ENCODE data around the gene HSPBP1. TPM values are rescaled to one million over a fixed set of nuclear protein-coding genes. Genes with fewer than 3 reads are reported as not detected.
A peak's percentile ranks its signal among the peaks of the same experiment; 100 is the strongest.

The HSPBP1 gene
- total RNA-seq, 4 donors from 2014 or later = 28.5 to 44.0 (median 32.2) TPM

DNA sequence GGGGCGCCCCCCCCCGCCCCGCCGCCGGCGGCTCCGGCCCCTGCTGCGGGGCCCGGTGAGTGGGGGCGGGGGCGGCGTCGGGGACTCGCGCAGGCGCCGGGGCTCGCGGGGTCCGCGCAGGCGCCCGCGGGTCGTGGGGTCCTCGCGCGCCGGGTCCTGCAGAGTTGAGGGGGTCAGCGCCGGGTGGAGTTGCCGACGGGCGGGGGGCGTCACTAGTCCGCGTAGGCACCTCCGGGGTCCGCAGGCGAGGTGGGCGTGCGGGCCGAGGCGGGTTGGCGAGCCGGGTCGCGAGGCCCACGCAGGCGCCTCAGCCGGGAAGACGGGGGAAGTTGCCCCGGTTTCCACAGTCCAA lies 21.5 kb downstream of the HSPBP1 start:
- no peaks in the 10 kb centered on the region for H3K27me3 ChIP-seq
- H3K9me3 ChIP-seq = no peaks in the 10 kb centered on the region
- intact Hi-C loops (cut with DNase I) = loop anchor here (5.0 kb wide), 1 partner anchor 41 kb away; no protein-coding TSS in a partner anchor
- no peak for DNase-seq (ENCODE audit: extremely low spot score)
- peak overlapping the region; percentile 89 to 97 (median 92) for H3K27ac ChIP-seq (replicated peaks in 1 of 4)
- 0% methylated on average over 7 of the region's 53 CpGs for WGBS
- H3K36me3 ChIP-seq = peaks cover 0 to 11% (median 7%) of the 10 kb centered on the region in 4 donors
- peak overlapping the region; percentile 94 to 99 (median 98) for H3K4me3 ChIP-seq
- H3K4me1 ChIP-seq = peaks cover 44 to 57% (median 57%) of the 10 kb centered on the region in 4 donors
- TF ChIP-seq, protein P1, sequence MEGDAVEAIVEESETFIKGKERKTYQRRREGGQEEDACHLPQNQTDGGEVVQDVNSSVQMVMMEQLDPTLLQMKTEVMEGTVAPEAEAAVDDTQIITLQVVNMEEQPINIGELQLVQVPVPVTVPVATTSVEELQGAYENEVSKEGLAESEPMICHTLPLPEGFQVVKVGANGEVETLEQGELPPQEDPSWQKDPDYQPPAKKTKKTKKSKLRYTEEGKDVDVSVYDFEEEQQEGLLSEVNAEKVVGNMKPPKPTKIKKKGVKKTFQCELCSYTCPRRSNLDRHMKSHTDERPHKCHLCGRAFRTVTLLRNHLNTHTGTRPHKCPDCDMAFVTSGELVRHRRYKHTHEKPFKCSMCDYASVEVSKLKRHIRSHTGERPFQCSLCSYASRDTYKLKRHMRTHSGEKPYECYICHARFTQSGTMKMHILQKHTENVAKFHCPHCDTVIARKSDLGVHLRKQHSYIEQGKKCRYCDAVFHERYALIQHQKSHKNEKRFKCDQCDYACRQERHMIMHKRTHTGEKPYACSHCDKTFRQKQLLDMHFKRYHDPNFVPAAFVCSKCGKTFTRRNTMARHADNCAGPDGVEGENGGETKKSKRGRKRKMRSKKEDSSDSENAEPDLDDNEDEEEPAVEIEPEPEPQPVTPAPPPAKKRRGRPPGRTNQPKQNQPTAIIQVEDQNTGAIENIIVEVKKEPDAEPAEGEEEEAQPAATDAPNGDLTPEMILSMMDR (IDR thresholded peaks at IDR 0.05) = no peak
- TF ChIP-seq POLR2AphosphoS5 (IDR thresholded peaks at IDR 0.05) (no peak), EP300 (IDR thresholded peaks at IDR 0.05) (no peak), POLR2A (IDR thresholded peaks at IDR 0.05; ENCODE audit: low read depth) (no peak)

DNA sequence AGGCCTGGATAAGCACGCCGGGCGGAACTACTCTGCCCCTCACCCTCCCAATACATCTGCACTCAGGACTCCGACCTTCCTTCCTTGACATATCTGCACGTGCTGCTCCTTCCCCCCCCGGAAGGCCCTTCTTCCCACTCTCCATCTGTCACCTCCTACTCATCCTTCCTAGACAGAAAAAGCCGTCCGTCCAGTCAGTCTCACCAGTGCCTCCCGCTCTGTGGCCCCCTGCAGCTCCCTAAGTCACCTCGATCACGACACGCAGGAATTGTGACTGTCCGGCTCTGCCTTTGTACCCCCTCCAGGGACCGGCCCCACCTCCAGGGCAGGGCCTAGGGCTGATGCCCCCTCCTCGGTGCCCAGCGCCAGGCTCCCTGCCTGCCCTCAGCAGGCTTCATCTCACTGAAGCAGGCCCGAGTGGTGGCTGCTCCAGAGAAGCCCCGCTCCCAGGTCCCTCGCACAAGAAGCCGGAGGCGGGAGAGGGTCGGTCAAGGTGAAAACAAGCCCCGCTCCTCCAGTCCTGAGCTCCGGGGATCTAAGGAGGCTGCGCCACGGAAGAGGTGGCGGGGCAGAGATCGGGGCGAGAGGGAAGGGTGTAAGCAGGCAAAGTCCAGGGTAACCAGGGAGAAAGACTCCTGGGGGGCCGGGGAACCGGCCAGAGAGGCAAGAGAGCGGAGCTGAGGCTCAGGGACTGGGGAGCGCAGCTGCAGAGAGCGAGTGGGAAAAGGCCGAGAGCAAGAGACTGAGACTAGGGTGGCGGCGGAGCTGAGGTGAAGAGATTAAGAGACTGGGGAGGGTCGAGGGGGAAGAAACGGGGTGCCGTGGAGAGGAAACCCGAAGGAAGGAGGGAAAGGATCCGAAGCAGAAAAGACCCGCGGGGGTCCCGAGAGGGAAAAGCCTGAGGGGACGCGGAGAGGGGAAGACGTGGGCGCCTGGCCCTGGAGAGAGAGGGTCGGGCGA lies 22.2 kb downstream of the HSPBP1 start:
- peak overlapping the region; percentile 94 to 99 (median 98) for H3K4me3 ChIP-seq
- H3K36me3 ChIP-seq = peaks cover 0 to 11% (median 7%) of the 10 kb centered on the region in 4 donors
- H3K27ac ChIP-seq (replicated peaks in 1 of 4) = peak overlapping the region; percentile 89 to 97 (median 92)
- intact Hi-C loops (cut with DNase I) = loop anchor here (5.0 kb wide), 1 partner anchor 40 kb away; no protein-coding TSS in a partner anchor
- no peak for DNase-seq (ENCODE audit: extremely low spot score)
- H3K27me3 ChIP-seq = no peaks in the 10 kb centered on the region
- TF ChIP-seq, protein P1 (IDR thresholded peaks at IDR 0.05) = no peak
- TF ChIP-seq EP300 (IDR thresholded peaks at IDR 0.05) (no peak), POLR2A (IDR thresholded peaks at IDR 0.05; ENCODE audit: low read depth) (no peak), POLR2AphosphoS5 (IDR thresholded peaks at IDR 0.05) (no peak)
- WGBS = 5% methylated on average over 46 of the region's 51 CpGs
- no peaks in the 10 kb centered on the region for H3K9me3 ChIP-seq
- peaks cover 49 to 65% (median 64%) of the 10 kb centered on the region in 4 donors for H3K4me1 ChIP-seq

DNA sequence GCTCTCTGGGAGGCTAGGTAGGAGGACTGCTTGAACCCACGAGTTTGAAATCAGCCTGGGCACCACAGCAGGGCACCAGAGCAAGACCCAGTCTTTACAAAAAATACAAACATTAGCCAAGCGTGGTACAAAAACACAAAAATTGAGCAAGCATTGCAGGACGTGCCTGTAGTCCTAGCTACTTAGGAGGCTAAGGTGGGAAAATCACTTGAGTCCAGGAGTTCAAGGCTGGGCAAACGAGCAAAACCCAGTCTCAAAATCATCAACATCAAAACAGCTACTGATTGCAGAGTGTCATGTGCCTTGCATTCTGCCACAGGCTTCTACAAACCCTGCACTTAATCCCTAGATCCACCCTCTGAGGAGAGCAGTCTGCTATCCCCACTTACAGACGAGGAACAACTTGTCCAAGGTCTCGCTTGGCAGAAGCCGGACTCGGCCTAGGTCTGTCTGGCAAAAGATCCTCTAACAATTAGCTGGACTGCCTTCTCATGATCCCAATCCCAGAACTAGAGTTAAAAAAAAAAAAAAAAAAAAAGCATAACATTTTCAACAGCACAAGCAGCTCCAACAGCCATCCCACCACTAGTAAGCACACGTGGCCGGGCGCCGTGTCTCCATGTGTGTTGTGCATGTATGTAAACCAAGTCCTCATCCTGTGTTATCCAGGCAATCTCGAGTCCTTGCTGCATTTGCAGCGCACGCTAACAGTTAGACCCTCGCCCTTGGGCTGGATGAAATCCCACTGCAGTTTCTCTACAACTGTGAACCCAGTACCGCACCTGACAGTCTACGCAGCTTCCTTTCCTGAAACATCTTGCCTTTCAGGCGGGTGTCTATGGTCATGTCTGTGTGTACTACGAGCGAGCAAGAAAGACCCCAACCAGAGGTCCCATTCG lies 23.1 kb downstream of the HSPBP1 start:
- intact Hi-C loops (cut with DNase I) = loop anchor here (5.0 kb wide), 1 partner anchor 40 kb away; no protein-coding TSS in a partner anchor
- Histone ChIP-seq H3K4me3 (peak overlapping the region; percentile 94 to 99 (median 98)), H3K9me3 (no peaks in the 10 kb centered on the region), H3K27me3 (no peaks in the 10 kb centered on the region), H3K4me1 (peaks cover 57 to 74% (median 73%) of the 10 kb centered on the region in 4 donors), H3K36me3 (peaks cover 0 to 4% (median 0%) of the 10 kb centered on the region in 4 donors), H3K27ac (replicated peaks in 1 of 4) (peak overlapping the region in 2 of 4 donors; percentile 90 to 93)
- WGBS = 44% methylated on average over 22 of the region's 22 CpGs
- no peak for DNase-seq (ENCODE audit: extremely low spot score)
- TF ChIP-seq POLR2A (IDR thresholded peaks at IDR 0.05; ENCODE audit: low read depth) (no peak), POLR2AphosphoS5 (IDR thresholded peaks at IDR 0.05) (no peak), EP300 (IDR thresholded peaks at IDR 0.05) (no peak)
- TF ChIP-seq, protein P1 (IDR thresholded peaks at IDR 0.05) = no peak

DNA sequence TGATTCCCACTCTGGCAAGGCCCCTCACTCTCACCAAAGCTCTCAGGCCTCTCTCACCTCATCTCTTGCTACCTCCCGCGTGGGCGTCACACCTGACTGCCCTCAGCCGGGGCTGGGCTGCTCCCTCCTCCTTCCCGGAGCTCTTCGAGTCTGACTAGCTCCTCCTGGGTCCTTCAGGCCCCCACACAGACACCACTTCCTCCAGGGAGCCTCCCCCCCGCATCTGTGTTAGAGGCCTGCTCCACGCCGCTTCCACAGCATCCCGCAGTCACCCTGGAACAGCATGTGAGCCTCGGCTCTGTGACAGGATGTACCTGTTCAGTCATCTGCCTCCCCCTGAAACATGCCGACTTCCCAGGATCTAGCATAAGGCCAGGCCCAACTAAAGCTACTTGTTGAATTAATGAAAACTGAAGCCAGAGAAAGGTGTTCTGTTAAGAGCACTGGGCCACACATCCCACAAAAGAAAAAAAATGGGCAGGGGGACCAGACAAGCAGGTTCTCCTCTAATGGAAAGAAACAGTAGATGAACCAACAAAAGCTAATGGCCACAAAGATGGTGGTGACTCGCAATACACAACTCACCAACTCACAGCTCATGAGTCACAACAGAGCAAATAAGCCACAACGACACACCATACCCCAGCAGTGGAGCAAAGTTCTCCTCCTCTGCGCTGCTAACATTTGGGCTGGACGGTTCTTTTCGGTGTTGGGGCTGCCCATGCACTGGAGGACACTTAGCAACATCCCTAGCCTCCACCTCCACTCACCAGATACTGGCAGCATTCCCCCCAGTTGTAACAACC lies 24.1 kb downstream of the HSPBP1 start:
- H3K9me3 ChIP-seq = no peaks in the 10 kb centered on the region
- TF ChIP-seq, protein P1 (IDR thresholded peaks at IDR 0.05) = no peak
- no peak for TF ChIP-seq POLR2A (IDR thresholded peaks at IDR 0.05; ENCODE audit: low read depth)
- no peak for TF ChIP-seq EP300 (IDR thresholded peaks at IDR 0.05)
- no peak for TF ChIP-seq POLR2AphosphoS5 (IDR thresholded peaks at IDR 0.05)
- peaks cover 65 to 84% (median 82%) of the 10 kb centered on the region in 4 donors for H3K4me1 ChIP-seq
- H3K27ac ChIP-seq (replicated peaks in 1 of 4) = peak overlapping the region in 2 of 4 donors; percentile 25 to 42
- H3K27me3 ChIP-seq = no peaks in the 10 kb centered on the region
- H3K4me3 ChIP-seq = peak overlapping the region in 1 of 4 donors; percentile 19
- WGBS = 69% methylated on average over 10 of the region's 17 CpGs
- DNase-seq (ENCODE audit: extremely low spot score) = no peak
- intact Hi-C loops (cut with DNase I) = loop anchor here (5.0 kb wide), 1 partner anchor 39 kb away; no protein-coding TSS in a partner anchor
- H3K36me3 ChIP-seq = peaks cover 0 to 4% (median 0%) of the 10 kb centered on the region in 4 donors
